Body of pancreas (tissue), 4 donors: ENCODE measurements around the gene NPAT. TPM values are rescaled to one million over a fixed set of nuclear protein-coding genes. Genes with fewer than 3 reads are reported as not detected.

Source experiments
- ATAC-seq: fragments of 150-250 bp; one replicate; pipeline ENCODE4 v1.9.1; 2016
- DNase-seq, 4 donors: peaks; one replicate each; pipeline ENCODE4 v3.0.0-alpha.2; 2019
- H3K27ac ChIP-seq, 4 donors: fragments of 200-600 bp; sonication (generic); 1 replicate in 3 of 4; 2 replicates in 1 of 4; pipeline versions ENCODE4 v1.5.1 to v1.6.1; 2016 to 2019; ENCODE audit warnings: mild to moderate bottlenecking in 1 of 4, mixed read lengths in 1 of 4, moderate library complexity in 1 of 4
- H3K27me3 ChIP-seq, 2 donors: fragments of 200-600 bp; sonication (generic); one replicate each; pipeline ENCODE4 v1.6.0; 2016; ENCODE audit warnings: mild to moderate bottlenecking in 1 of 2
- H3K36me3 ChIP-seq, 2 donors: fragments of 200-600 bp; sonication (generic); replicated peaks in 1 of 2; 2 replicates each; pipeline ENCODE4 v1.5.1; 2016; ENCODE audit warnings: low read depth in 2 of 2; ENCODE audit not compliant: insufficient read depth in 1 of 2
- H3K4me1 ChIP-seq: fragments of 200-600 bp; sonication (generic); one replicate; pipeline ENCODE4 v1.6.0; 2016
- H3K4me3 ChIP-seq, 2 donors: fragments of 200-600 bp; sonication (generic); 1 replicate in 1 of 2; 2 replicates in 1 of 2; pipeline ENCODE4 v1.5.1; 2016 to 2019
- H3K9me3 ChIP-seq, 3 donors: fragments of 200-600 bp; sonication (generic); 1 replicate in 2 of 3; 2 replicates in 1 of 3; pipeline ENCODE4 v1.5.1; 2016
- CTCF ChIP-seq, 7 experiments: fragments of 450-650 bp in 4 of 7; fragments of 200-600 bp in 3 of 7; sonication (generic) in 3 of 7; IDR thresholded peaks; one replicate each; pipeline ENCODE4 v1.5.1; 2016 to 2019; ENCODE audit warnings: antibody characterized with exemption in 7 of 7
- POLR2A ChIP-seq, 3 donors: fragments of 450-650 bp; IDR thresholded peaks; one replicate each; pipeline ENCODE4 v1.6.1; 2016; ENCODE audit warnings: antibody characterized with exemption in 3 of 3, mild to moderate bottlenecking in 2 of 3
- WGBS, 2 donors: methylation state at CpG; one replicate each; pipeline ENCODE4 v1.1.5; 2017; 5-methylcytosine and 5-hydroxymethylcytosine counted together
- intact Hi-C: fragments of 100-400 bp; cut with DNase I; formaldehyde crosslinking; loops from one replicate; pipeline ENCODE4 v1.15.1; 2023
- total RNA-seq, 2 donors: library from RNA; depleted of rRNA; stranded (reverse); fragments of >200 nt; gene quantifications; one replicate each; pipeline ENCODE4 v1.1.0, GENCODE V29; 2016

The NPAT gene
- total RNA-seq, 2 donors from 2014 or later: 8.6 to 12.2 TPM

GRCh38 chr11:108221371-108221770, 1.1 kb downstream of the NPAT start:
- ATAC-seq: no peak
- no peak for DNase-seq
- intact Hi-C loops: no loop called here

GRCh38 chr11:108220721-108221336, 1.6 kb downstream of the NPAT start:
- DNase-seq (no peak), ATAC-seq (no peak)
- Histone ChIP-seq H3K9me3 (no peaks in the 10 kb centered on the region), H3K36me3 (no peaks in the 10 kb centered on the region), H3K27me3 (no peaks in the 10 kb centered on the region), H3K4me1 (peaks cover 42% of the 10 kb centered on the region), H3K4me3 (no peak overlapping the region), H3K27ac (peak overlapping the region in 2 of 4 donors; percentile 24 to 96)
- WGBS, 2 donors: 34 to 50% methylated on average over 5 of the region's 5 CpGs
- intact Hi-C loops: no loop called here
- TF ChIP-seq CTCF (IDR thresholded peaks at IDR 0.05) (no peak), POLR2A (IDR thresholded peaks at IDR 0.05) (no peak)

More at GRCh38 chr11:108221371-108221770, 1.1 kb downstream of the NPAT start:
- Histone ChIP-seq H3K9me3 (no peaks in the 10 kb centered on the region), H3K27me3 (no peaks in the 10 kb centered on the region), H3K4me3 (peak overlapping the region in 1 of 2 donors; percentile 17), H3K36me3 (no peaks in the 10 kb centered on the region), H3K27ac (peak overlapping the region in 3 of 4 donors; percentile 87 to 96 (median 91)), H3K4me1 (peaks cover 45% of the 10 kb centered on the region)
- 1% methylated on average over 12 of the region's 12 CpGs for WGBS, 2 donors
- TF ChIP-seq POLR2A (IDR thresholded peaks at IDR 0.05): no peak
- no peak for TF ChIP-seq CTCF (IDR thresholded peaks at IDR 0.05)

- no peak for ATAC-seq
- WGBS, 2 donors: 81 to 87% methylated on average over 7 of the region's 7 CpGs
- Histone ChIP-seq H3K9me3 (no peaks in the 10 kb centered on the region), H3K4me3 (no peak overlapping the region), H3K4me1 (peaks cover 26% of the 10 kb centered on the region), H3K27me3 (no peaks in the 10 kb centered on the region), H3K36me3 (no peaks in the 10 kb centered on the region), H3K27ac (no peak overlapping the region)
- intact Hi-C loops: no loop called here
- TF ChIP-seq CTCF (IDR thresholded peaks at IDR 0.05): no peak
- no peak for TF ChIP-seq POLR2A (IDR thresholded peaks at IDR 0.05)
- DNase-seq: no peak
Measured at GRCh38 chr11:108218912-108219783, 3.3 kb downstream of the NPAT start.

GRCh38 chr11:108218455-108218854, 4.0 kb downstream of the NPAT start:
- WGBS, 2 donors: 63 to 90% methylated on average over 2 of the region's 2 CpGs
- Histone ChIP-seq H3K27ac (no peak overlapping the region), H3K27me3 (no peaks in the 10 kb centered on the region), H3K4me3 (no peak overlapping the region), H3K36me3 (no peaks in the 10 kb centered on the region), H3K9me3 (no peaks in the 10 kb centered on the region), H3K4me1 (peaks cover 24% of the 10 kb centered on the region)
- no peak for DNase-seq
- intact Hi-C loops: no loop called here
- no peak for ATAC-seq
- no peak for TF ChIP-seq CTCF (IDR thresholded peaks at IDR 0.05)
- no peak for TF ChIP-seq POLR2A (IDR thresholded peaks at IDR 0.05)
